ENCODE measurements around the gene COL4A2. TPM values are rescaled to one million over a fixed set of nuclear protein-coding genes. Genes with fewer than 3 reads are reported as not detected.

COL4A2 gene
- total and polyA plus RNA-seq, 4 donors, result 8.0 to 45.2 (median 40.3) TPM

DNA sequence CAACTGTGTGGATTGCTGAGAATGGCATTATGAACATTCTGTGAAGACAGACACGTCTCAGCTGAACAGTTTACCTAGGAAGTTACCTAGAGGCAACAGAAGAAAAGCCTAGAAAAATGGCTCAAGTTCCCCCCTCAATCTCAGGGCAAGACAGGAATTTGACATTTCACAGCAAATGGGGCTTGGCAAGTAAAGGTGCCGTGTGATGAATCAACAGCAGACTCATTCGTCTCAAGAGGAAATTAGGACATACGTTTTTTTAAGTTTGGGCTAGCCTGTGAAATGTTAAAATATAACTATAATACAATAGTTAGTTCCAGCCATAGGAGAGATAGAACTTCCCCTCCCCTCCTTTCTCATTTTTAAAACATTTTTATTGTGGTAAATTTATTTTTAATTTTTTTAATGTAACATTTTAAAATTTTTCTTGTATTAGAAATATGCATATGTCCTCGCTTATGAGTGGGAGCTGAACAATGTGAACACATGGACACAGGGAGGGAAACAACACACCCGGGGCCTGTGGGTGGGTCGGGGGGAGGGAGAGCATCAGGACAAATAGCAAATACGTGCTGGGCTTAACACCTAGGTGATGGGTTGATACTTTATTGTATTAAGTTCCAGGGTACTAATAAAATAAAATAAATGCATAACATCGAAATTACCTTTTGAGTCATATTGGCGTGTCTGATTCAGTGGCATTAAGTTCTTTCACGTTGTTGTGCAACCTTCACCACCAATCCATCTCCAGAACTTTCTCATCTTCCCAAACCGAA is 116.0 kb downstream of the COL4A2 start:
- TF ChIP-seq HNF4A (conservative IDR thresholded peaks at IDR 0.05) (no peak), RXRA (IDR thresholded peaks at IDR 0.05) (no peak), ZBTB33 (IDR thresholded peaks at IDR 0.05) (no peak), FOXA2 (IDR thresholded peaks at IDR 0.05) (no peak)
- Histone ChIP-seq H3K27me3 (ENCODE audit: control insufficient read depth in 4 of 4, insufficient read depth in 4 of 4, low read length in 3 of 4) (no peaks in the 10 kb centered on the region), H3K4me3 (ENCODE audit: low read depth in 1 of 3, low read length in 3 of 3) (no peak overlapping the region), H3K4me1 (ENCODE audit: control insufficient read depth in 4 of 4, insufficient read depth in 4 of 4, low read length in 3 of 4) (peaks cover 0 to 2% (median 0%) of the 10 kb centered on the region in 4 donors), H3K9ac (ENCODE audit: low read depth in 1 of 2, low read length in 2 of 2) (no peak overlapping the region), H3K9me3 (ENCODE audit: control insufficient read depth in 4 of 4, low read length in 3 of 4) (no peaks in the 10 kb centered on the region), H3K27ac (ENCODE audit: low read depth in 1 of 2, low read length in 2 of 2) (no peak overlapping the region), H3K36me3 (ENCODE audit: control insufficient read depth in 4 of 4, insufficient read depth in 3 of 4, low read depth in 1 of 4, low read length in 3 of 4) (no peaks in the 10 kb centered on the region)
- no peak for DNase-seq (ENCODE audit: low spot score)
- WGBS, result 77% methylated on average over 12 of the region's 12 CpGs

- 87% methylated on average over 11 of the region's 11 CpGs for WGBS
- peaks cover 0 to 2% (median 0%) of the 10 kb centered on the region in 4 donors for H3K4me1 ChIP-seq (ENCODE audit: control insufficient read depth in 4 of 4, insufficient read depth in 4 of 4, low read length in 3 of 4)
- no peak overlapping the region for H3K27ac ChIP-seq (ENCODE audit: low read depth in 1 of 2, low read length in 2 of 2)
- DNase-seq (ENCODE audit: low spot score), result no peak
- H3K36me3 ChIP-seq (ENCODE audit: control insufficient read depth in 4 of 4, insufficient read depth in 3 of 4, low read depth in 1 of 4, low read length in 3 of 4), result peaks cover 0 to 3% (median 0%) of the 10 kb centered on the region in 4 donors
- H3K4me3 ChIP-seq (ENCODE audit: low read depth in 1 of 3, low read length in 3 of 3), result no peak overlapping the region
- no peaks in the 10 kb centered on the region for H3K9me3 ChIP-seq (ENCODE audit: control insufficient read depth in 4 of 4, low read length in 3 of 4)
- TF ChIP-seq MAX (IDR thresholded peaks at IDR 0.05), result no peak
- H3K9ac ChIP-seq (ENCODE audit: low read depth in 1 of 2, low read length in 2 of 2), result no peak overlapping the region
- H3K27me3 ChIP-seq (ENCODE audit: control insufficient read depth in 4 of 4, insufficient read depth in 4 of 4, low read length in 3 of 4), result no peaks in the 10 kb centered on the region
These were observed 116.7 kb downstream of the COL4A2 start for GRCh38 chr13:110423689-110424302.

- Histone ChIP-seq H3K27me3 (ENCODE audit: control insufficient read depth in 4 of 4, insufficient read depth in 4 of 4, low read length in 3 of 4) (no peaks in the 10 kb centered on the region), H3K9me3 (ENCODE audit: control insufficient read depth in 4 of 4, low read length in 3 of 4) (no peaks in the 10 kb centered on the region), H3K27ac (ENCODE audit: low read depth in 1 of 2, low read length in 2 of 2) (no peak overlapping the region), H3K9ac (ENCODE audit: low read depth in 1 of 2, low read length in 2 of 2) (no peak overlapping the region), H3K36me3 (ENCODE audit: control insufficient read depth in 4 of 4, insufficient read depth in 3 of 4, low read depth in 1 of 4, low read length in 3 of 4) (peaks cover 0 to 3% (median 0%) of the 10 kb centered on the region in 4 donors), H3K4me1 (ENCODE audit: control insufficient read depth in 4 of 4, insufficient read depth in 4 of 4, low read length in 3 of 4) (peaks cover 0 to 2% (median 0%) of the 10 kb centered on the region in 4 donors), H3K4me3 (ENCODE audit: low read depth in 1 of 3, low read length in 3 of 3) (no peak overlapping the region)
- DNase-seq (ENCODE audit: low spot score), result no peak
- WGBS, result 80% methylated on average over 26 of the region's 26 CpGs
- TF ChIP-seq JUND (IDR thresholded peaks at IDR 0.05), result no peak
- TF ChIP-seq TAF1 (conservative IDR thresholded peaks at IDR 0.05), result no peak
- no peak for TF ChIP-seq HNF4G (IDR thresholded peaks at IDR 0.05)
- no peak for TF ChIP-seq NR2F2 (IDR thresholded peaks at IDR 0.05)
- no peak for TF ChIP-seq CTCF (IDR thresholded peaks at IDR 0.05; ENCODE audit: low read depth, low read length, missing input control)
- no peak for TF ChIP-seq SP1 (IDR thresholded peaks at IDR 0.05)
- no peak for TF ChIP-seq RAD21 (IDR thresholded peaks at IDR 0.05)
- TF ChIP-seq HNF4A (conservative IDR thresholded peaks at IDR 0.05), result no peak
- no peak for TF ChIP-seq MAX (IDR thresholded peaks at IDR 0.05)
- TF ChIP-seq RXRA (IDR thresholded peaks at IDR 0.05), result no peak
- no peak for TF ChIP-seq REST (IDR thresholded peaks at IDR 0.05)
- no peak for TF ChIP-seq GABPA (IDR thresholded peaks at IDR 0.05 in 1 of 2, conservative IDR thresholded peaks at IDR 0.05 in 1 of 2)
- TF ChIP-seq YY1 (IDR thresholded peaks at IDR 0.05), result no peak
These were observed 117.7 kb downstream of the COL4A2 start for GRCh38 chr13:110424569-110425443.

All from liver (tissue), 9 donors.